AG09309 (cell line): ENCODE results near the gene ATP6AP1.

ENCODE experiments used
- DNase-seq: peaks from one replicate; pipeline ENCODE4 v3.0.0-alpha.2; 2010; ENCODE audit warnings: low read depth
- H3K4me3 ChIP-seq: 2 replicates; pipeline ENCODE4 v1.5.1; 2011; ENCODE audit warnings: mild to moderate bottlenecking, low read depth, low read length, moderate library complexity; ENCODE audit not compliant: control insufficient read depth
- TF ChIP-seq, protein P1 (sequence below): IDR thresholded peaks from 2 replicates; pipeline ENCODE4 v1.5.1; 2011; ENCODE audit warnings: mild to moderate bottlenecking, low read depth, low read length, inconsistent platforms; ENCODE audit not compliant: insufficient read depth, control insufficient read depth; ENCODE audit errors: missing control alignments

The ATP6AP1 gene

DNA sequence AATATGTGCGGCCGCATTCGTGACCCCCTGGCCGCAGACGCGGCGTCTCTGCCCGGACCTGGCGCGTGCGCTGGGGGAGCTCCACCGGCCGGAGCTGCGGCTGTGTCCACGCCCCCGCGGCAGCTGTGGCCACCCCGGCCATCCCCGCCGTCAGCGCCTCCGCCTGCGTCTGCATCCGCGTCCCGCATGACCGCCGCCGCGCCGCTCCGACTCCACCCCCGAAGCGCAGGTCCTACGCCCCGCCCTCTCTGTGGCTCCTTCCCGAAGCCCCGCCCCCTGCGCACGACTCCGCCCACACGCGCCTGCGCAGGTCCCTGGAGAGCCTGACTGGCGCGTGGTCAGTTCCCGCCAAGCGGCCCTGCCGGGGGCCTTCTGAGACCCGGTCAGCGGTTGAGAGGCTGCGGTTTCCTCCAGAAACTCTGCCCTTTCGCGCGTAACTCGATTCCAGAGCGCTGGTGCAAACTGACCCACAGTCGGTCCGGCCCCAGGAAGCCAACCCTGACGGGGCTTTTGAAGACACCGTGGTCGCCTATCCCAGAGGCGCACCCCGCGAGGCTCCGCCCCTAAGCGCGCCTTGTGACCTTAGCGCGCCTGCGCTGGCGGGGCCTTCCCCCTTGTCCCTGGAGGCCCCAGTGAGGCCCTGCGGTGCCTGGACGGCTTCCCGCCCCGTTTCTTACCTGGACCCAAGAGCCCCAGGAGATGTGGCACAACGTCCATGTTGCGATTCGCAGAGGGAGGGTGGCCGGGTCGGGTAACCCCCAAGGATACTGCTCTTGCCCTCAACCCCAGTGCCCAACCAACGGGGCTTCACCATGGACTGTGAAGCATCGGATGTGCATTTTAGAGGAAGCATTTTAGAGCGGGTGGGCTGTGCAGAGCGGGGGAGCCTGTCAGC, 50.5 kb downstream of the ATP6AP1 start, which contains the start of gene LAGE3:
LAGE3 (minus strand) TSS at position 554 of the 895 bp plus-strand sequence; CDS start at position 188, 366 bp downstream.
- DNase-seq, result peak; percentile 40
- H3K4me3 ChIP-seq, result peak within 1 kb of the TSS; percentile 38
- TF ChIP-seq, protein P1, sequence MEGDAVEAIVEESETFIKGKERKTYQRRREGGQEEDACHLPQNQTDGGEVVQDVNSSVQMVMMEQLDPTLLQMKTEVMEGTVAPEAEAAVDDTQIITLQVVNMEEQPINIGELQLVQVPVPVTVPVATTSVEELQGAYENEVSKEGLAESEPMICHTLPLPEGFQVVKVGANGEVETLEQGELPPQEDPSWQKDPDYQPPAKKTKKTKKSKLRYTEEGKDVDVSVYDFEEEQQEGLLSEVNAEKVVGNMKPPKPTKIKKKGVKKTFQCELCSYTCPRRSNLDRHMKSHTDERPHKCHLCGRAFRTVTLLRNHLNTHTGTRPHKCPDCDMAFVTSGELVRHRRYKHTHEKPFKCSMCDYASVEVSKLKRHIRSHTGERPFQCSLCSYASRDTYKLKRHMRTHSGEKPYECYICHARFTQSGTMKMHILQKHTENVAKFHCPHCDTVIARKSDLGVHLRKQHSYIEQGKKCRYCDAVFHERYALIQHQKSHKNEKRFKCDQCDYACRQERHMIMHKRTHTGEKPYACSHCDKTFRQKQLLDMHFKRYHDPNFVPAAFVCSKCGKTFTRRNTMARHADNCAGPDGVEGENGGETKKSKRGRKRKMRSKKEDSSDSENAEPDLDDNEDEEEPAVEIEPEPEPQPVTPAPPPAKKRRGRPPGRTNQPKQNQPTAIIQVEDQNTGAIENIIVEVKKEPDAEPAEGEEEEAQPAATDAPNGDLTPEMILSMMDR, result no peak

DNA sequence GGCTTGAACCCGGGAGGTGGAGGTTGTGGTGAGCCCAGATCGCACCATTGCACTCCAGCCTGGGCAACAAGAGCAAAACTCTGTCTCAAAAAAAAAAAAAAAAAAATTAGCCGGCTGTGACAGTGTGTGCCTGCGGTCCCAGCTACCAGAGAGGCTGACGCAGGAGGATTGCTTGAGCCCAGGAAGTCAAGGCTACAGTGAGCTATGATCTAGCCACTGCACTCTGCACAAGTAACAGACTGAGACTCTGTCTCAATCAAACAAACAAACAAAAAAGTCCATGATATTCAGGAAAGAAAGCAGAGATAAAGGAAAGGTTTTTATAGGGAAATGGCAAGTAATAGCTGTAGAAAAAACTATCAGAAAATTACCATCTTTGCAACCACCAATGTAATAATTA, 52.7 kb downstream of the ATP6AP1 start:
- no peak for DNase-seq
- no peak overlapping the region for H3K4me3 ChIP-seq
- TF ChIP-seq, protein P1, result no peak

DNA sequence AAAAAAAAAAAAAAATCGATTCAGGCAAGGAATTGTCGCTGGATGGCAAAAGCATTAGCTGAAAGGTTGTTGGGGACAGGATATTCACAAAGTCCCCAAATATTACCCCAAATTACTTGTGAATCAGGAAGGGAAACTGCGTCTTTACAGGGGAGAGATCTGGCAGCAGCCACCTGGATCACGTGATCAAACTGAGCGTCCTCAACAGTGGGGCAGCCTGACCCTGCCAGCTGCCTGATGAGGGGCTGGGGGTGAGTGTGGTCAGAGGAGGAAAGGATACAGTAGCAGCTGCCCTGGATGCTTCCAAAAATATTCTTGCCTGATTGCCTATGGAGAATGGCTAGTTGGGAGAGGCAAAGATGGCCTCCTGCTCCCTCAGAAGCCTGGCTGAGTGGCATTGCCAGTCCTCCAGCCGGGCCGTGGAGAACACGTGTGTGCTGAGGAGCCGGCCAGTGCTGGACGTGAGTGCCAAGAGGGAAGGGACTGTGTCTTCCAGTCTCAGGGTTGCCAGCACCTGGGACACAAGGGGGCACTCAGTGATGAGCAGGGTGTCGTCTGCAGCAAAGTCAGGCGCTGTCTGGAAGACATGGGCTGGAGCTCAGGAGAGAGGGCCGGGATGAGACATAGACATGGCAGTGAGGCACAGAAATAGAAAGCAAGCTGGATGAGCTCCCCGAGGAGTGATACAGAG, 53.6 kb downstream of the ATP6AP1 start:
- no peak overlapping the region for H3K4me3 ChIP-seq
- TF ChIP-seq, protein P1, result no peak
- DNase-seq, result no peak

DNA sequence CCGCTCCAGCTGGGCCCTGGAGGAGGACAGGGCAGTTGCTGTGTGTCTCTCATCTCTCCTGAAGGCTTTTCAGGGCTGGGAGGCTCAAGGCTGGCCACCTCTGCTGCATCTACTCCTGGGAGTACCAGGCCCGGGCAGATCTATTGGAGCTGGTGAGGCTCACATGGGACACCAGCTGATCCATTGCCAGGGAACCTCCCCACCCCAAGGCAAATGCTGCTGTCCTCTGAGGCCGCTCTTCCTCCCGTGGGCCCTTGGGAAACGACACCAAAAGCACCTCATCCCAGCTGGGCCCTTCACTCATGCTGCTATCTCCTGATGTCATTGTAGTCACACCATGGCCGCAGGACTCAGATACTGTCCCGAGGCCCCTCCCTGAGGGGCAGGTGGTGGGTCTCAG, 54.3 kb downstream of the ATP6AP1 start:
- no peak overlapping the region for H3K4me3 ChIP-seq
- TF ChIP-seq, protein P1, result no peak
- DNase-seq, result no peak

DNA sequence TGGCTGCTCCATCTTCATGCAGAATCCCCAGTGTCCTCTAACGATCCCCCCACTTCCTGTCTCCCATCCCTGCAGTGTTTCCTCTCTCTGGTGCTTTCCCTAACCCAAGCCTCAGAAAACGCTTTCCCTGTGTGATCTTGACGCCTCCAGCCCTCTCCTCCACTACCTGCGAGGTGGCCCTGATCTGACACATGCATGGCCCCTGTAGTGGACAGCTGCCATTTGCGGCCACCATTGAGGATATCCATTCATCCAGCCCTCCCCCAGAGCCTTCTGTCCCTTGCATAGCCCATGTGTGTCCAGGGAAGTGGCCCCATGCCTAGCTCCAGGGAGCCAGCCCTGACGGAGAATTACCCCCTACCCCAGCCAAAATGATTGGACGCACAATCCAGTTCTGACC, 54.8 kb downstream of the ATP6AP1 start:
- TF ChIP-seq, protein P1, result no peak
- no peak overlapping the region for H3K4me3 ChIP-seq
- no peak for DNase-seq

DNA sequence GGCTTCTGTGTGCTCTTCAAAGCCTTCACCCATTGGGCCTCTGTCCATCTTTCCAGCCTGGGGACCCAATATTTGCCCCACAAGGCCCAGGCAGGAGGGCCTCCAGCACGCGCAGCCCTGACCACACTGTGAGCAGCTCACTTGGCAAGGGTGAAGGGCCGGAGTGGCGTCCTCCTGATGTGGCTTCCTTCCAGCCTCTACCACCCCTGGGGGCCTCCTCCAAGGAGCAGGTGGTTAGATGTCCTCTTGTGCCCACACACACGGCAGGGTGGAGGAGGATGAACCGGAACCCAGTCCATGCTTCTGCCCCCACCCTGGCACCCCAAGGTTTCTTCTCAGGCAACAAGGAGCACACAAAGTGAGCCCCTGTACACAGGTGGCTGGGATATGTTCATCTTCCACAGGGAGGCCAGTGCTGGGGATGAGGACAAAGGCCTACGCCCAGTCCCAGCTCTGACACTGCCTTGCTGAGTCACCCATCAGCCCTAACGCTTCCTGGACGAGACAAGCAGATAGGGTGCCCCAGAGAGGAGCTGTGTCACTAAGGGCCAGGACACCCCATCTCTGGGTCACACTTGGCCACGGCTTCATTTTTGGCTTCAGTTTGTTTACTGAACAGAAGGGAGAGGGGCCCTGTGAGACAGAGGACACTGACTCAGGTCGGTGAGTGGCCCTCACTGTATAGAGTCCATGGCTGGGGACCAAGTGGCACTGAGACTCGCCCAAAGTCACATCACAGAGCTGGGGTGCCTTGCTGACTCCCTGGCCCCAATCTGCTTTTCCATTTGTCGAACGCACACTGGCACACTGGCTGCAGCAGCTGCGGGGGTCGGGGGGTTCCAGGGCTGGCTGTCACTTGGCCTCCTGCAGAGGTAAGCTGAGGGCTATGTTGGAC, 56.0 kb downstream of the ATP6AP1 start:
- no peak overlapping the region for H3K4me3 ChIP-seq
- TF ChIP-seq, protein P1, result no peak
- DNase-seq, result no peak
